ENCODE data around the gene VAV2. TPM values are rescaled to one million over a fixed set of nuclear protein-coding genes. Genes with fewer than 3 reads are reported as not detected.

VAV2 gene
- 1 to 10 TPM; 2.9 to 7.1 (median 5.0) TPM for total RNA-seq
- 1 to 10 TPM; 4.3 to 5.7 TPM for polyA plus RNA-seq
- long read RNA-seq, donor 1, full-length matches to known transcripts: 3 of 10 reads
- long read RNA-seq, donor 1, partial matches to known transcripts: 3 of 10 reads
- long read RNA-seq, donor 1, other reads (novel, unspliced or antisense): 4 of 10 reads
- long read RNA-seq, donor 2, full-length matches to known transcripts: 4 of 12 reads
- long read RNA-seq, donor 2, partial matches to known transcripts: 6 of 12 reads
- long read RNA-seq, donor 2, other reads (novel, unspliced or antisense): 2 of 12 reads
- long read RNA-seq, donor 3, full-length matches to known transcripts: 4 of 9 reads
- long read RNA-seq, donor 3, partial matches to known transcripts: 4 of 9 reads
- long read RNA-seq, donor 3, other reads (novel, unspliced or antisense): 1 of 9 reads

GRCh38 chr9:133991964-133992779 lies at the start of gene VAV2:
Gene VAV2, minus strand, starts transcription at chr9:133992324. Its CDS starts 46 bp downstream, at chr9:133992278.
- intact Hi-C loops (cut with DNase I): loop anchor here in 1 of 10 donors (2.0 kb wide), 1 partner anchor 199 kb away; no protein-coding TSS in a partner anchor
- H3K9me3 ChIP-seq: no peaks in the 10 kb centered on the region
- peak in 3 of 8 donors; percentile 11 to 36 (median 28) for ATAC-seq
- H3K4me1 ChIP-seq: peaks cover 8 to 34% (median 23%) of the 10 kb centered on the region in 9 donors
- H3K27ac ChIP-seq: peak within 1 kb of the TSS; percentile 74 to 97 (median 95)
- WGBS, 2 donors: 0% methylated on average over 59 to 112 of the region's 124 CpGs
- no peaks in the 10 kb centered on the region for H3K36me3 ChIP-seq
- peak within 1 kb of the TSS; percentile 60 to 82 (median 76) for H3K4me3 ChIP-seq
- H3K27me3 ChIP-seq: peaks cover 0 to 17% (median 3%) of the 10 kb centered on the region in 7 donors
- TF ChIP-seq CTCF (IDR thresholded peaks at IDR 0.05): no peak
- peak; percentile 55 to 75 for DNase-seq

GRCh38 chr9:134041649-134041962 lies 49.5 kb upstream of the VAV2 start:
- Histone ChIP-seq H3K36me3 (peaks cover 0 to 97% (median 65%) of the 10 kb centered on the region in 9 donors), H3K27me3 (no peaks in the 10 kb centered on the region), H3K4me1 (peaks cover 0 to 10% (median 3%) of the 10 kb centered on the region in 9 donors), H3K4me3 (no peak overlapping the region), H3K27ac (no peak overlapping the region), H3K9me3 (peaks cover 0 to 25% (median 8%) of the 10 kb centered on the region in 11 donors)
- TF ChIP-seq CTCF (IDR thresholded peaks at IDR 0.05): no peak
- WGBS, 2 donors: 93 to 95% methylated on average over 16 of the region's 16 CpGs
- DNase-seq: no peak
- intact Hi-C loops (cut with DNase I): no loop called here
- peak in 1 of 8 donors; percentile 18 for ATAC-seq

- H3K36me3 ChIP-seq: peaks cover 0 to 97% (median 66%) of the 10 kb centered on the region in 9 donors
- ATAC-seq (peak in 2 of 8 donors; percentile 7 to 46), DNase-seq (no peak)
Measured at GRCh38 chr9:134040781-134041648, 48.9 kb upstream of the VAV2 start.

More at GRCh38 chr9:134040781-134041648, 48.9 kb upstream of the VAV2 start:
- peaks cover 0 to 25% (median 8%) of the 10 kb centered on the region in 11 donors for H3K9me3 ChIP-seq
- no peaks in the 10 kb centered on the region for H3K27me3 ChIP-seq
- TF ChIP-seq CTCF (IDR thresholded peaks at IDR 0.05): no peak
- H3K4me3 ChIP-seq: no peak overlapping the region
- intact Hi-C loops (cut with DNase I): no loop called here
- H3K27ac ChIP-seq: no peak overlapping the region
- peaks cover 0 to 9% (median 3%) of the 10 kb centered on the region in 9 donors for H3K4me1 ChIP-seq
- 76 to 80% methylated on average over 21 of the region's 21 CpGs for WGBS, 2 donors
